Right lobe of liver (tissue), 4 donors: ENCODE results near the gene IMPDH2.

Experiments
- CTCF ChIP-seq, 4 donors: fragments of 200-600 bp in 3 of 4; fragments of 450-650 bp in 1 of 4; IDR thresholded peaks; one replicate each; pipeline versions ENCODE4 v1.5.1 to v1.8.0; 2016 to 2022; ENCODE audit warnings: antibody characterized with exemption in 4 of 4, mild to moderate bottlenecking in 2 of 4
- POLR2A ChIP-seq: fragments of 450-650 bp; IDR thresholded peaks from one replicate; pipeline ENCODE4 v1.6.1; 2017; ENCODE audit warnings: antibody characterized with exemption, mild to moderate bottlenecking
- donor health status: DM: no; HTN: no; CAD: no.
- donor health status: DM: no; HTN: no; CAD: no.
- donor health status: DM: no; HTN: yes; CAD: no.

GRCh38 chr3:49028298-49028672 is 913 bp downstream of the IMPDH2 start:
- TF ChIP-seq CTCF (IDR thresholded peaks at IDR 0.05) (no peak), POLR2A (no peak)
